A549 (cell line): ENCODE results near the gene KCTD5.

Source experiments
- CTCF ChIP-seq: fragments of >200 bp; sonication (Bioruptor Twin); formaldehyde crosslinking; IDR thresholded peaks from 3 replicates; pipeline ENCODE4 v1.5.1; 2016
- HOXA7 ChIP-seq: fragments of 250-450 bp; sonication (Bioruptor Pico); IDR thresholded peaks from 2 replicates; pipeline ENCODE4 v1.5.0; 2020; ENCODE audit warnings: mild to moderate bottlenecking, moderate library complexity
- MAX ChIP-seq: IDR thresholded peaks from 2 replicates; pipeline ENCODE4 v1.6.1; 2012
- POLR2A ChIP-seq: IDR thresholded peaks from 2 replicates; pipeline ENCODE4 v1.6.1; 2012; ENCODE audit warnings: mild to moderate bottlenecking, low read length

GRCh38 chr16:2689968-2690801 is 7.9 kb downstream of the KCTD5 start:
- TF ChIP-seq CTCF (no peak), POLR2A (no peak), MAX (no peak), HOXA7 (no peak)
